GM12892 (cell line): ENCODE measurements around the gene PNLIP.

Source experiments
- POLR2A ChIP-seq: IDR thresholded peaks from 2 replicates; pipeline ENCODE4 v1.6.1; 2011; ENCODE audit warnings: low read depth, low read length, control low read depth
- POLR2AphosphoS5 ChIP-seq: IDR thresholded peaks from 2 replicates; pipeline ENCODE4 v1.6.1; 2011; ENCODE audit warnings: low read depth, low read length, control low read depth

- no peak for TF ChIP-seq POLR2A
- no peak for TF ChIP-seq POLR2AphosphoS5
These were observed 609 bp upstream of the PNLIP start for GRCh38 chr10:116545122-116545521.
